ENCODE data around the gene TMEM50A.
"Not testable (repeated sequence)": the region's sequence is repeated elsewhere in the genome, so short reads cannot be mapped to it uniquely, and the experiment has no call there.

Gene TMEM50A

DNA sequence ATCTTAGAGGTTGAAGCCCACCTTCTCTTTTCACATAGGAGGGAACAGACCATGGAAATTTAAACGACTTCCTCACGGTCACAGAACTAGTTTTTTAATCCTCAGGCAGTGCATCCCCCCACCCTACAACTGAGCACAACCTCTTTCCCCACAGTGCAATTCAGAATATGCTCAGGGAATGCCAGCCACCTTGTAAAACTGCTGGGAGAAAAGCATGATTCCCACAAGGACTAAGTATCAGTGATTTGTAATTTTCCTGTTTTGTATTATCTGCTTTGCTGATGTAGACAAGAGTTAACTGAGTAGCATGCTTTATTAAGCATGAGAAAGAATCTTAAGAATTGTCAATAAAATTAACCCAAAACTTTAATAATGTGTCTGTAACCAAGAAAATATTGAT is 23.8 kb downstream of the TMEM50A start:
- DNase-seq (ENCODE audit: low spot score), result no peak
- Histone ChIP-seq H3K4me3 (no peak overlapping the region), H3K27ac (no peak overlapping the region)
- TF ChIP-seq, protein P1, sequence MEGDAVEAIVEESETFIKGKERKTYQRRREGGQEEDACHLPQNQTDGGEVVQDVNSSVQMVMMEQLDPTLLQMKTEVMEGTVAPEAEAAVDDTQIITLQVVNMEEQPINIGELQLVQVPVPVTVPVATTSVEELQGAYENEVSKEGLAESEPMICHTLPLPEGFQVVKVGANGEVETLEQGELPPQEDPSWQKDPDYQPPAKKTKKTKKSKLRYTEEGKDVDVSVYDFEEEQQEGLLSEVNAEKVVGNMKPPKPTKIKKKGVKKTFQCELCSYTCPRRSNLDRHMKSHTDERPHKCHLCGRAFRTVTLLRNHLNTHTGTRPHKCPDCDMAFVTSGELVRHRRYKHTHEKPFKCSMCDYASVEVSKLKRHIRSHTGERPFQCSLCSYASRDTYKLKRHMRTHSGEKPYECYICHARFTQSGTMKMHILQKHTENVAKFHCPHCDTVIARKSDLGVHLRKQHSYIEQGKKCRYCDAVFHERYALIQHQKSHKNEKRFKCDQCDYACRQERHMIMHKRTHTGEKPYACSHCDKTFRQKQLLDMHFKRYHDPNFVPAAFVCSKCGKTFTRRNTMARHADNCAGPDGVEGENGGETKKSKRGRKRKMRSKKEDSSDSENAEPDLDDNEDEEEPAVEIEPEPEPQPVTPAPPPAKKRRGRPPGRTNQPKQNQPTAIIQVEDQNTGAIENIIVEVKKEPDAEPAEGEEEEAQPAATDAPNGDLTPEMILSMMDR (IDR thresholded peaks at IDR 0.05), result no peak

DNA sequence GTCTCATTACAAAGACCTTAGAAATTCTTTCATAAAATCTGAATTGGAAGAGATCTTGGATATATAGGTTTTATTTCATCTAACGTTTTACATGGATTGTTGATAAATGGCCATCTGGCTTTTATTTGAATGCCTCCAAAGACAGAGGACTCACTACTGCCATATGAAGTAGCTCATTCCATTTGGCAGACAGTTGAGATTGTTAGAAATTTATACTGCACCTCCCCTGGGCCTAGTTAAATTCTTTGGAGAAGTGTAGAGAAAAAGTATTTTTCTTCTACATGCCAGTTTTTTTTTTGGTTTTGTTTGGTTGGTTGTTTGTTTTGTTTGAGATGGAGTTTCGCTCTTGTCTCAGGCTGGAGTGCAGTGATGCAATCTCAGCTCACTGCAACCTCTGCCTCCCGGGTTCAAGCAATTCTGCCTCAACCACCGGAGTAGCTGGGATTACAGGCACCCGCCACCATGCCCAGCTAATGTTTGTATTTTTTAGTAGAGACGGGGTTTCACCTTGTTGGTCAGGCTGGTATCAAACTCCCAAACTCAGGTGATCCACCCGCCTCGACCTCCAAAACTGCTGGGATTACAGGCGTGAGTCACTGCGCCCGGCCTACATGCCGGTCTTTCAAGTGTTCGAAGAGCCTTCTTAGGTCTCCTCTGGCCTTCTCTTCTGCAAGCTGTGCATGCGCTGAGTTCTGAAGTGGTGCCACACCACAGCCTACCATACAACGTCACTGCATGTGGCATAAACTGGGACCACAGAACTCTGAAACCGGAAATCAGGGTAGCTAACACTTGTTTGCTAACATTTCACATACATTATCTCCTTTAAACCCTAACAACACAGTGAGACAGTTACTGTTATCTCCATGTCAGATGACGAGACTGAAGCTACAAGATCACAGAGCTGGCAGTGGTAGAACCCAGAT is 24.8 kb downstream of the TMEM50A start:
- not testable (repeated sequence) for H3K4me3 ChIP-seq; DNase-seq (ENCODE audit: low spot score); H3K27ac ChIP-seq

DNA sequence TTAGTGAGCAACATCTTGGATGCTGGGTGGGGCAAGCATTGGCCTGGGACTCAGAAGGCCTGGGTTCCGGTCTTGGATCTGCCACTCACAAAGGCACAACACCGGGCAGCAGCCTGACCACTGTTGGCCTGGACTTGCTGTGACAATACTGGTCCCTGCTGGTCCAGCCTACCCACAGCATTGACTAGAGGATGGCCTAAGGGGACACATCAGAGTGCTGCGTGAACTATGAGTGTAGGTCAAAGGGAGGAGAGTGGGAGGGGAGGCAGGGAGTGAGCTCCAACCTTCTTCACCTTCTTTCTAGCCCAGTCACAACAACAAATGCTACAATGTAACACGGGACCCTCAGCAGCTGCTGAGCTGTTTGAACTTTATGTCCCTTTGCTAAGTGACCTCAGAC is 31.1 kb downstream of the TMEM50A start:
- no peak overlapping the region for H3K4me3 ChIP-seq
- TF ChIP-seq, protein P1 (IDR thresholded peaks at IDR 0.05), result no peak
- no peak overlapping the region for H3K27ac ChIP-seq
- DNase-seq (ENCODE audit: low spot score), result no peak

DNA sequence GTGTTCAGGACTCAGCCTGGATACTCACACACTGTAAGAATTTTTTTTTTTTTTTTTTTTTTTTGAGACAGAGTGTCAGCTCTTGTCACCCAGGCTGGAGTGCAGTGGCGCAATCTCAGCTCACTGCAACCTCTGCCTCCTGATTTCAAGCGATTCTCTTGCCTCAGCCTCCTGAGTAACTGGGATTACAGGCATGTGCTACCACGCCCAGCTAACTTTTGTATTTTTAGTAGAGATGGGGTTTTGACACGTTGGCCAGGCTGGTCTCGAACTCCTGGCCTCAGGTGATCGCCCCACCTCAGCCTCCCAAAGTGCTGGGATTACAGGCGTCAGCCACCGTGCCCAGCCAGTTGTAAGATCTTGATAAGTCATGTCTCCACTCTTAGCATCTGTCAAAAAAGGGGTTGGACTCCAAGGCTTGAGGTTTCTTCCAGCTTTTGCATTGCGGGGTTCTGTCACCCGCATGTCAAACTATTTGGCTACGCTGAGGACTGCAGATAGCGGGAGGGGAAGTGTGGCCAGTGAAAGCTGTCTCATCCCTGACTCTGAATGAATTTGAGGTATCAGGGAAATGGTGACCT is 31.6 kb downstream of the TMEM50A start:
- H3K27ac ChIP-seq; H3K4me3 ChIP-seq; DNase-seq (ENCODE audit: low spot score): not testable (repeated sequence)

DNA sequence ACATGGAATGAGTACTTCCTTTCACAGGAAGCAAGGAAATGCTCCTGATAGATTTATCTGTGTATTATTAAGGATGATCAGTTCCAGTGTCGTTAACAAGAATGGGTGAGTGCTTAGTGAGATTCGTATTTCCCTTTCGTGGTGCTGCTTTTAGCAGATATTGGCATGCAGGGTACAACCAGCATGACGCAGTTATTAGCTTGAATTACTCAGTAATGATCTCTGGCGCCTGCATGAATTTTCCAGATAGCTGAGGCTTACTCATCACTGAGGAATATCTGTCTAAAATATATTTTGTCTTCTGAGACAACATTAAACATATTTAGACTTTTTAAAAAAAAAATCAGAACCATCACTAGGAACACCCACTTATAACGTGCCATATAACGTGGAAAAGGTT is 33.6 kb downstream of the TMEM50A start:
- not testable (repeated sequence) for H3K27ac ChIP-seq; DNase-seq (ENCODE audit: low spot score)

DNA sequence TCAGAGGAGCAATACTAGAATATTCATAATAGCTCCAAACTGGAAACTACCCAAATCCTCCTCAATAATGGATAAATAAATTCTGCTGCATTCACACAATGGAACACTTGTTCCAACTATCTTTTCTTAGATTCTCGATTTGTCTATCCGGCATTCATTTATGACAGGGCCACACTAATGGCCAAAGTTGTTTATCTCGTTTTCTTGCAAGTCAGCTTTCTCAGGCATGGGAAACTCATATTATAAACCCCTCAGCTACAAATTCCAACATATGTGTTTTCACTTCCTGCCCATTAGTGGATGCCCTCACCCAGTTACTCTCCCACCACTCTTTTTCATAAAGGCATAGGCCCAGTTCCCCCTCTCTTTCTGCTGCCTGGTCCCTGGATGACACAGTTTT is 40.2 kb downstream of the TMEM50A start:
- DNase-seq (ENCODE audit: low spot score); H3K27ac ChIP-seq; H3K4me3 ChIP-seq: not testable (repeated sequence)

More for the DNA sequence above, 33.6 kb downstream of the TMEM50A start:
- not testable (repeated sequence) for H3K4me3 ChIP-seq

DNA sequence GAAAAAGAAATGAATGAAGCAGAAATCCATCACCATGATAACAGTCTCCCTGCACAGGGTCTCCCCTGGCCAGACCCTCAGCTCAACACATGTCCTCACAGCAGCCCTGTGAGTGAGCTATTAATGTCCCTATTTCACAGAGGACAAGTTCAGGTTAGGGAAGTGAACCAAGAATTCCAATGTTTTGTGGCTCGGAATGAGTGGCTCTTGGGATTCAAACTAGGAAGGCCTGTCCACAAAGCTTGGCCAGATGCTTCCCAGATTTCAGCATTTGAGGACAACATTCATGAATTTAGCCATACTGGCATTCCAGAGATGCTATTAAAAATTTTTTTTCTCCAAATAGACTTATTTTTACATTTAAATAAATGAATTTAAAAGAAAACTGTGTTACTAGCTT is 44.4 kb downstream of the TMEM50A start:
- not testable (repeated sequence) for H3K27ac ChIP-seq; H3K4me3 ChIP-seq; DNase-seq (ENCODE audit: low spot score)

DNA sequence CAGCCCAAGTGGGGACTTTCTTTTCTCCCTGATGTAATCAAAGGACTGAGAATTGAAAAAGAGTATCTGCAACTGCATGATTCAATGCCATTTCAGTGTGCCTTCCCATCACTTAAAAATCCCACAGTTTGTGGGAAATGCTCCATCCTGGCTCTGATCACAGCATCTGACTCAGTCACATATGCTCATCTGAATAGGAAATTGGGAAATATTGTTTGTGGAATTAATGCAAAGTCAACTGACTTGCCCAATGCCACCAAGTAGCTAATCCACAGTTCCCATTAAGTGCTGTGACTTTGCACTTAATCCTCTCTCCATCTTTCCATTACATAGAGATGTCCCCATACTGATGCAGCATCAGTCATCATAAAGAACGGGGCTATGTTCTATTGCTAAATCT is 45.0 kb downstream of the TMEM50A start:
- not testable (repeated sequence) for H3K27ac ChIP-seq; DNase-seq (ENCODE audit: low spot score); H3K4me3 ChIP-seq

DNA sequence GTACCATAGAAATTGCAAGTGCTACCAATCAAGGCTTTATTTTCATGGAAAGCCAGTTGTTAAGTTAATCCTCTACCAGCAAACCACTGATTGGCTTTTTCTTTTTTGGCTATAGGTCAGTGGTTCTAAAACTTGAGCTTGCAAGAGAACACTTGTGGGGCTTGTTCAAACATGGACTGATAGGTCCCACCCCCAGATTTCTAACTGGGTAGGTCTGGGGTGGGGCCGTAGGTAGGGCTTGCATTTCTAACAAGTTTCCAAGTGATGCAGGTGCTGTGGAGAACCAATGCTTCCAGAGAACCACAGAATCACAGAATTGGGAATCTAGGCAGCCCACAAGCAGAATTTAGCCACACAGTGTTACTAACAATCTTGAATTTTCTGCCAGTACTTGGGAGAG is 45.7 kb downstream of the TMEM50A start:
- not testable (repeated sequence) for H3K4me3 ChIP-seq; DNase-seq (ENCODE audit: low spot score); H3K27ac ChIP-seq

DNA sequence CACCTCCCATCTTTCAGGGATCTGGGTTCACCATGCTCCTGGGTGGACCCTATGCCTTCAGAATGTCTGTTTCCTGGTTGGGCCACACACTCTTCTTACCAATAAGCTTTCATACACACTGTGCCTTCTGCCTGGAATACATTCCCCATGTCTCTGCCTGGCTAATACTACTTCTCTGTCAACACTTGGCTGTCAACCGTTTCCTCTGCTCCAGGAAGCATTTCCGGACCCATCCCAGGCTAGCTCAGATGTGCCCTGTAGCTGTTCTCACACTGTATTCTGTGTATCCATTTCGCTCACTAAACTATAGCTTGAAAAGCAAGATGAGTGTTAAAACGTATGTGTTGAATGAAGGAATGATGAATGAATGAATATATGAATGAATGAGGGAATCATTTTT is 49.0 kb downstream of the TMEM50A start:
- H3K4me3 ChIP-seq; DNase-seq (ENCODE audit: low spot score); H3K27ac ChIP-seq: not testable (repeated sequence)

DNA sequence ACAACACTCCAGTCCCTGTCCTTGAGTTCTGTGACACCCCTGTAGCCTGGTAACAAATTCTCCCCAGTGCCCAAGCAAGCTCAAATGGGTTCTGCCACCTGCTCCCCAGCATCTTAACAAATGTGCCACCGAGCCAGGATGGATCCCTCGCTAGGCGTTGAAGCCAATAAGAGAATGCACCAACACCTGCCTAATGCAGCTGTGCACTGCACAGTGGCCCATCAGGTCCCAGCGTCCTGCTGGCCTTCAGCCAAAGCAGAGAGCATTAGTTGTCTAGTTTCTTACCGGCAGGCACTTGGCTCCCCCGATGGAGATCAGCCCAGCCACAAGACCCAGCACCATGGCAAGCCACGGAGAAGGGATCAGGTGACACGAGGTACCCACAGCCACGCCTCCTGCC is 50.6 kb downstream of the TMEM50A start:
- DNase-seq (ENCODE audit: low spot score); H3K27ac ChIP-seq; H3K4me3 ChIP-seq: not testable (repeated sequence)

DNA sequence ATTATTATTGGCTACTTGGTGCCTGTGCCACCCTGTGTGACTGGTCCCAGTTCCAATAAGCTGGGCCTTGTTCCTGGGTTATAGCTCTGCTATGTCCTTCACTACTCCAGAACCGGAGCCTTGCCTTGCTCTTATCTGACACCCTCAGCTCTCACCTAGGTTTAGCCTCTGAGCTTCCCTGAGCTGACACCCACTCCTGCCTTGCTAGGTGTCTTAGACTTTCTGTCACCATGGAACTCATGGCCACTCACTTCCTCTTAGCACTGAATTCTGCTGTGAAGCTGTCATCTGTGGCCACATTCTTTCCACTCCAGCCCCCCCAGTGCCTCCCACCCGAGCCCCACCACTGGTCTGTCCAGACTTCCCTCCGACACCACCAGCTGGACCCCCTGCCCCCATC is 51.6 kb downstream of the TMEM50A start:
- H3K27ac ChIP-seq; H3K4me3 ChIP-seq; DNase-seq (ENCODE audit: low spot score): not testable (repeated sequence)
